Breast epithelium (tissue), 4 donors: ENCODE results near the gene NKAIN1. TPM values are rescaled to one million over a fixed set of nuclear protein-coding genes. Genes with fewer than 3 reads are reported as not detected.

Source experiments
- DNase-seq, 2 donors: peaks; one replicate each; pipeline ENCODE4 v3.0.0-alpha.2; 2019; ENCODE audit warnings: low spot score in 2 of 2
- H3K27ac ChIP-seq, 2 donors: fragments of 200-600 bp; sonication (generic) in 1 of 2; one replicate each; pipeline ENCODE4 v1.5.1; 2016 to 2019; ENCODE audit warnings: mild to moderate bottlenecking in 1 of 2
- H3K27me3 ChIP-seq, 2 donors: fragments of 200-600 bp; sonication (generic) in 1 of 2; one replicate each; pipeline versions ENCODE4 v1.5.1 to v1.6.0; 2017 to 2019; ENCODE audit warnings: control low read depth in 1 of 2, mild to moderate bottlenecking in 1 of 2
- H3K36me3 ChIP-seq: fragments of 200-600 bp; one replicate; pipeline ENCODE4 v1.5.1; 2019
- H3K4me1 ChIP-seq, 2 donors: fragments of 200-600 bp; sonication (generic); one replicate each; pipeline ENCODE4 v1.5.1; 2016 to 2019; ENCODE audit warnings: control low read depth in 1 of 2
- H3K4me3 ChIP-seq, 3 donors: fragments of 200-600 bp; sonication (generic); 1 replicate in 2 of 3; 2 replicates in 1 of 3; pipeline ENCODE4 v1.5.1; 2016 to 2019; ENCODE audit warnings: mild to moderate bottlenecking in 3 of 3, moderate library complexity in 2 of 3
- H3K9me3 ChIP-seq, 2 donors: fragments of 200-600 bp; sonication (generic) in 1 of 2; one replicate each; pipeline ENCODE4 v1.5.1; 2016 to 2019; ENCODE audit warnings: control low read depth in 1 of 2
- CTCF ChIP-seq, 3 donors: fragments of 450-650 bp; IDR thresholded peaks; one replicate each; pipeline ENCODE4 v1.5.1; 2016 to 2017; ENCODE audit warnings: antibody characterized with exemption in 3 of 3, mild to moderate bottlenecking in 3 of 3, moderate library complexity in 3 of 3
- POLR2A ChIP-seq: fragments of 450-650 bp; IDR thresholded peaks from one replicate; pipeline ENCODE4 v1.6.1; 2016; ENCODE audit warnings: antibody characterized with exemption, mild to moderate bottlenecking, moderate library complexity
- POLR2AphosphoS5 ChIP-seq, 3 donors: sonication (generic); formaldehyde crosslinking; IDR thresholded peaks; one replicate each; pipeline ENCODE4 v1.6.1; 2017; ENCODE audit warnings: antibody characterized with exemption in 3 of 3
- intact Hi-C: fragments of 100-400 bp; cut with DNase I; formaldehyde crosslinking; loops from one replicate; pipeline ENCODE4 v1.15.1; 2023; ENCODE audit warnings: low total_unique reads
- total RNA-seq, 3 donors: library from RNA; depleted of rRNA; stranded (reverse); fragments of >200 nt; gene quantifications; one replicate each; pipeline ENCODE4 v1.1.0, GENCODE V29; 2016

The NKAIN1 gene
- total RNA-seq, 3 donors from 2014 or later = 0.16 to 2.0 TPM; not detected in 1

- TF ChIP-seq POLR2A (no peak), POLR2AphosphoS5 (IDR thresholded peaks at IDR 0.05) (no peak), CTCF (IDR thresholded peaks at IDR 0.05) (no peak)
- Histone ChIP-seq H3K27ac (no peak overlapping the region), H3K9me3 (no peaks in the 10 kb centered on the region), H3K4me1 (no peaks in the 10 kb centered on the region), H3K36me3 (no peaks in the 10 kb centered on the region), H3K4me3 (no peak overlapping the region), H3K27me3 (peaks cover 3 to 27% of the 10 kb centered on the region in 2 donors)
- intact Hi-C loops = no loop called here
- DNase-seq = no peak
These were observed 1.6 kb upstream of the NKAIN1 start for GRCh38 chr1:31241321-31241720.

GRCh38 chr1:31238986-31239613, 587 bp downstream of the NKAIN1 start:
- H3K4me3 ChIP-seq = peak overlapping the region; percentile 14 to 61 (median 41)
- H3K27ac ChIP-seq = no peak overlapping the region
- no peaks in the 10 kb centered on the region for H3K36me3 ChIP-seq
- intact Hi-C loops = no loop called here
- TF ChIP-seq POLR2A (no peak), POLR2AphosphoS5 (IDR thresholded peaks at IDR 0.05) (no peak), CTCF (IDR thresholded peaks at IDR 0.05) (no peak)
- no peaks in the 10 kb centered on the region for H3K9me3 ChIP-seq
- DNase-seq = no peak
- no peaks in the 10 kb centered on the region for H3K4me1 ChIP-seq
- peaks cover 3 to 27% of the 10 kb centered on the region in 2 donors for H3K27me3 ChIP-seq

- no peak for TF ChIP-seq CTCF (IDR thresholded peaks at IDR 0.05)
- TF ChIP-seq POLR2AphosphoS5 (IDR thresholded peaks at IDR 0.05) = no peak
- no peak for TF ChIP-seq POLR2A
- Histone ChIP-seq H3K27ac (no peak overlapping the region), H3K4me3 (peak overlapping the region in 2 of 3 donors; percentile 41 to 61), H3K36me3 (no peaks in the 10 kb centered on the region), H3K9me3 (no peaks in the 10 kb centered on the region), H3K4me1 (no peaks in the 10 kb centered on the region), H3K27me3 (peaks cover 3 to 27% of the 10 kb centered on the region in 2 donors)
- intact Hi-C loops = no loop called here
- DNase-seq = no peak
These were observed 1.1 kb downstream of the NKAIN1 start for GRCh38 chr1:31238612-31238985.

GRCh38 chr1:31234870-31235269, 4.8 kb downstream of the NKAIN1 start:
- no peak for TF ChIP-seq POLR2A
- no peak for TF ChIP-seq CTCF (IDR thresholded peaks at IDR 0.05)
- no peak for TF ChIP-seq POLR2AphosphoS5 (IDR thresholded peaks at IDR 0.05)
- no peak overlapping the region for H3K27ac ChIP-seq
- intact Hi-C loops = no loop called here
- H3K4me3 ChIP-seq = no peak overlapping the region
- DNase-seq = no peak
- H3K27me3 ChIP-seq = peaks cover 0 to 18% of the 10 kb centered on the region in 2 donors
- H3K36me3 ChIP-seq = no peaks in the 10 kb centered on the region
- no peaks in the 10 kb centered on the region for H3K9me3 ChIP-seq
- no peaks in the 10 kb centered on the region for H3K4me1 ChIP-seq

GRCh38 chr1:31234123-31234708, 5.5 kb downstream of the NKAIN1 start:
- H3K36me3 ChIP-seq = no peaks in the 10 kb centered on the region
- H3K4me3 ChIP-seq = no peak overlapping the region
- intact Hi-C loops = no loop called here
- no peaks in the 10 kb centered on the region for H3K9me3 ChIP-seq
- H3K27me3 ChIP-seq = peaks cover 0 to 14% of the 10 kb centered on the region in 2 donors
- TF ChIP-seq POLR2AphosphoS5 (IDR thresholded peaks at IDR 0.05) (no peak), CTCF (IDR thresholded peaks at IDR 0.05) (no peak), POLR2A (no peak)
- no peaks in the 10 kb centered on the region for H3K4me1 ChIP-seq
- no peak for DNase-seq
- H3K27ac ChIP-seq = no peak overlapping the region
